ENCODE results near the gene ARHGEF6.
"Not testable (repeated sequence)": the region's sequence is repeated elsewhere in the genome, so short reads cannot be mapped to it uniquely, and the experiment has no call there.

ARHGEF6 gene

DNA sequence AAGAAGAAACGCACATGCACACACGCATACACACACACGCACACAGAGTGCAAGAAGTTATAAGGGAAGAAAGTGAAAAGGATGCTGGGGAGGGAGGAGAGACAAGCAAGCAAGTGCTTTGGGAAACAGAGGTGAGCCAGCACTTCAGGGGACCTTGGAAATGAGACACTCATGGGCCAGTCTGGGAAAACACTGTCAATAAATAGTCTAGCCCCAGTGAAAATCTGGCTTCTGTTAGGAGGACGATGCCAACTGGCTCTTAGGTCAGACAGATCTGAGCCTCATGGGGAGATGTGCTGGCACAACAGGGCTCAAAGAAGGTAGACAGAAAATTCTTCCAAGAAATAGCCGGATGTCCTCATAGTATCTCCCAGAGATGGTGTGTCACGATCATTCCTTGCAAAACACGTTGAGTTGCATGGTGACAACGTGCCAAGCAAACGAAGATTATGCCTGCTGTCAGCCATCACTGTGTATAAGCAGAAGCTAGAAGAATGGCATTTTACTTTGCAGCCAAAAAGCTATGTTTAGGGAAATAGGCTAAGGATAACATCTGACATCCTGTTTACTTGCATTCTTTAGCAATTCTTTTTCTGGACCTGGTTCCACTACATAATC is 557 bp upstream of the ARHGEF6 start:
- DNase-seq: no peak

DNA sequence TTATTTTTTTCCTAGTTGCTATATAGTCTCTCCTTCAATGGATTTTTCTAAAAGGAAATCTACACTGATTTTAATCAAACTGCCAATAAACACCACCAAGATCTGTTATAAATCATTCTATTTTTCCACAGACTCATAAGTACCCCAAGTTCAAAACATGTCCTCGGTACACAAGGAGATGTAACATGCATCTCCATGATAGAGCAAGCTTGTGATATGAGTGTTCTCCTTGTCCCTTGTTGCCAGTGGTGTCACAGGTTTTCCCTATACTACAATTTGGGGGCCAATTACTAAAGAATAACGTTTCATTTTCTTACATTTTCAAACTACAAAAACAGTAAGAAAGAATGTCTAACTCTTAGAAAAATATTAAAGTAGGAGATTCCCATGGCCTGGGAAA is 491 bp downstream of the ARHGEF6 start:
- no peak for DNase-seq

DNA sequence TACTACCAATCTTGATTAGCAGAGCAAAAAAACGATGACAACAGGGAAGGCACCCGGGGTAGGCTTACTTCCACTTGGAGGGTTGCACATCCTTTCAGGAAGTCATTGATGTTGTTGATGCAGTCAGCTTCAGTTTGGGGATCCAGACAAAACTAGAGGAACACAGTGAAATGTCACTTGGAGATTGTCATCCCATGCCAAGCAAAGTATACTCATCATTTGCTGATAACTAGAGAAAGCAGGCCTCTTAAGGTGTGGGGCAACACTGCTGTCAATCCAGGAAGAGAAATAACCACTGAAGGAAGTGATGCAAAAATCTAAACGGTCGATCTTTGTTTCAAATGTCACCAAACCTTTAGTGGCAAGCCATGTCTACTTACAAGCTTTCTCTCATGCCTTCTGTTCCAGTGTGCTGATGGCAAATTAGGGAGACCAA is 1.4 kb downstream of the ARHGEF6 start:
- DNase-seq: no peak

DNA sequence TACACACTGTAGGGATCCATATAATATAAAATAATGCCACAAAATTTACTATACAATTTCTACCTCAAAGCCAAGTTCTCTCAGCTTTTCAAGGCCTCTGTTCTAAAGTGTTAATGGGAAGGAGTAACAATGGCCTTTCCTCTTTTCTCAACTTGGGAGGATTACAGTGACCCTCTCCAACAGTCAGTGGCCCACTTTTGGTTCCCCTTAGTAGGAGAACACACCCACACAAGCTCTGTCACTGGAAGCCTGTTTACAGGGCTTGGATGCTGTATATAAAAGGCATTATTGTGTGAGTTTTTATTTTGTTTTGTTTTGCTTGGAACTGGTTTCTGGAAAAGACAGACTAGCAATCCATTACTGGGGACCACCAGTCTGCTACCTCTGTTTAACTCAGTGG is 1.8 kb downstream of the ARHGEF6 start:
- no peak for DNase-seq

DNA sequence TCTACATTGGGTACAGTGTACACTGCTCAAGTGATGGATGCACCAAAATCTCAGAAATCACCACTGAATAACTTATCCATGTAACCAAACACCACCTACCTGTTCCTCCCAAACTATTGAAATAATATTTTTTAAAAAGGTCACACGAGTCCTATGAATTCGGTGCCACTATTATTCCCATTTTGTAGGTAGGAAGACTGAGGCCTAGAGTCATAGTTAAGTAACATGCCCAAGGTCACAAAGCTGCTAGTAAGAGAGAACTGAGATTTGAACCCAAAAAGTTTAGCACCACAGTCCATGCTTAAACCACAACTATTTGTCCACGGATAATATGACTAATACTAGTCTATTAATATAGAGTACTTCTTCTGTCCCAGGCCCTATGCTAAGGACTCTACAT is 2.7 kb downstream of the ARHGEF6 start:
- no peak for DNase-seq

DNA sequence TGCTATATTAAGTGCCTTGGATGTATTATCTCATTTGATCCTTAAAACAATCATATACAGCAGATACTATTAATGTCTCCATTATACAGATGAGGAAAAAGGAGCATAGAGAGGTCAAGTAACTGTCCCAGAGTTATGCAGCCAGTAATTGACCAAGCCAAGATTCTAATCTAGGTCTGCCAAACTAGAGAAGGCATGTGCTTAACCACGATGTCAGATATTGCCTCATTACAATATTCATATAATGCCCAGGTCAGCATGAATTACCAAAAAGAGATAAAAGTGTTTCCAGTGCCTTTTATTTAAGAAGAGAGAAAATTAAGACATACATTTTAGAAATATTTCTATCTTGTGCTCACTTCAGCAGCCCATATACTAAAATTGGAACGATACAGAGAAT is 7.1 kb downstream of the ARHGEF6 start:
- no peak for DNase-seq

DNA sequence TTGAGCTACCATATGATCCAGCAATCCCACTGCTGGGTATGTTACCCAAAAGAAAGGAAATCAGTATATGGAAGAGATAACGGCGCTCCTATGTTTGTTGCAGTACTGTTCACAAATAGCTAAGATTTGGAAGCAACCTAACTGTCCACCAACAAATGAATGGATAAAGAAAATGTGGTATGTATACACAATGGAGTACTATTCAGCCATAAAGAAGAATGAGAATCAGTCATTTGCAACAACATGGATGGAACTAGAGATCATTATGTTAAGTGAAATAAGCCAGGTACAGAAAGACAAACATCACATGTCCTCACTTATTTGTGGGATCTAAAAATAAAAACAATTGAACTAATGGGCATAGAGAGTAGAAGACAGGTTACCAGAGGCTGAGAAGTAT is 8.9 kb downstream of the ARHGEF6 start:
- DNase-seq: not testable (repeated sequence)

DNA sequence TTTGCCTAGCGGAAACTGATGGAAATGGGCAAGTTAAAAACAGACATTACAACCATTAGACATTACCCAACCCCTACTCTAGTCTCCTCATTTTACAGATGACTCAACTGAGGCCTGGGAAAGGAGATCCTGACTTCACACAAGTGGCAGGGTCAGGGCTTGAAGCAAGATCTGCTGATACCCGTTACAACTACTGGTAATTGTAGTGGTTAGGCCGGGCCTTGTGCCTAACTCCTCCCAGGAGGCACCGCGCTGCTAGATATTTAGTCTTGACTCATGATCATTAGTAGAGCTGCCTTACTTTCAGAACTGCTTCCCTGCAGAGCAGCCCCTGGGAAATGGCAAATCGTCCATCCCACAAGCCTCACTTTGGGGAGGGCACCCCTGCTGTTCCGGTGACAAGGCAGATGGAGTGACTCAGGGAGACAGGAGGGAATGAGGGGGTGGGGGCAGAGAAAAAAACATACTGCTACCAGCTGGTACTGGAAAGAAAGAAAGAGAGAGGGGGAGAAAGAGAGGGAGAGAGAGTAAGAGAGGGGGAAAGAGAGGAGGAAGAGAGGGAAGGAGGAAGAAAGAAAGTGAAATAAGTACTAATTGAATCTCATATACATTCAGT is 12.2 kb downstream of the ARHGEF6 start:
- DNase-seq: peak; percentile 38

DNA sequence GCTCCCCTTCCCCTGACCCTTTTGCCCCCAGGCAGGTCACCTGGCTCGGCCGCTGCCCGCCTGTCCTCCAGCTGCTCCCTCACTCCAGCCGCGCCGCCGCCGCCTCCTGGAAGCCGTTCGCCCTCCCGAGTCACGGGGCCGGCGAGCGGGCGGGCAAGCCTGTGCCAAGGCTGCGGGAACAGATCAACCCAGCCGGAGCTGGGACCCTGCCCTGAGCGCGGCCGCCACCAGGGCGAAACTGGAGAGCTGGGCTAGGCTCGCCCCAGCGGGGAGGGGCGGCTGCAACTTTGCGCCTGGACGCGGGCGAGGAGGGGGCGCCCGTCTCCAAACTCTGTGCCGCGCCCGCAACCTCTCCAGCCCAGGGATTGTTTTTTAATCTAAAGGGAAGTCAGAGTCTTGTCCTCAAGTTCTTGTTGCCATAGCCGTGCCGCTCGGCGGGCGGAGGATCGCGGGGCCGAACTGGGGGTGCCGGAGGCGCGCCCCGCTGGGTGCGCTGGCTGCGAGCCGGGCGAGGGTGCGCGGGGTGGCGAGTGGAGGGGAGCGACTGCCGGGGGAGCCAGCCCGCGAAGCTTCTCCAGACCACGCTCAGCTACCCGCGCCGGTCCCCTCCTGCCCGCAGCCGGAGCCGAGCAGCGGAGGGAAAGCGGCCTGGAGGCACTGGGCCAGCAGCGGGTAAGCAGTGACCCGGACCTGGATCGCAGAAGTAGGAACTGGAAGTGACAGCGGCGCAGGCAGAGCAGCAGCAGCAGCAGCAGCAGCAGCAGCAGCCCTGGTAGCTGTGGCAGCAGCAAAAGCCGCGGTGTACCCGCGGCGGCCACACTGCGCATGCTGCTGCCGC is 13.4 kb downstream of the ARHGEF6 start:
- peak; percentile 37 for DNase-seq

DNA sequence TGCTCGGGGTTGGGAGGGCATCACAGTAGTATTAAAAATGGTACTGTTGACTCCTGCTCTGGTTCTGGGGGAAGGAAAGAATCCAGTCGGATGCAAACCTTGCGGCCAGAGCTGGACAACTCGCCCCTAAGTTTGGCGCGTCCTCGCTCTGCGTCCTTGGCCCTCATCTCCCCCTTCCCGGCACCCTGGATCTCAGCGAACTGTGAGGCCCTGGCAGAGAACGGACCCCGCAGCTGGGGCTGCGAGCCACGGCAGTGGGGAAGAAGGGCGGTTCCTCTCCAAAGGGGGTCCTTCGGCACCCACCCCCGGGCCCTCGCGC is 14.0 kb downstream of the ARHGEF6 start:
- no peak for DNase-seq

DNA sequence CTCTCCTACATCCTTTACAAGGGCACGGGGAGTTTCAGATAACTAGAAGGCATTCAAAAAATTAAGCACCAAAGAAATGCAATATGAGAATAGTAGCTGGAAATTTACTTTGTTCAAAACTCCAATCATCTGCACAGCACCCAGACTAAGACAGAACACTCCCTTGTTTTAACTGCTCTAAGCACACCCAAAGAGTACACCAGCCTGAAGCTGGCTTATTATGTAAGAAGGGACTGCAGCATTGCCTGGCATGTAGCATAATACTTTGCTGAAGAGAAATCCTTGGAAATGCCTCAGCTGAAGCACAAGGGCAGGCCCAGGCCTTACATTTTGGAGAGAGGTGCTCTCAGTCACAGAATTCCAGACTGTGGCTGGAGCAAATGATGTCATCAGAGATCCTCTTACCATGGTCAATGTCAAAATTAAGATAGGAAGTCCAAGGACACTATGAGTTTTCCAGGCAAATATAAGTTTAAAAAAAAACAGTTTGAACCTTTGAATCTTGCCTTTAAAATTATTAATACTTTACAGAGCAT is 14.8 kb downstream of the ARHGEF6 start:
- no peak for DNase-seq

DNA sequence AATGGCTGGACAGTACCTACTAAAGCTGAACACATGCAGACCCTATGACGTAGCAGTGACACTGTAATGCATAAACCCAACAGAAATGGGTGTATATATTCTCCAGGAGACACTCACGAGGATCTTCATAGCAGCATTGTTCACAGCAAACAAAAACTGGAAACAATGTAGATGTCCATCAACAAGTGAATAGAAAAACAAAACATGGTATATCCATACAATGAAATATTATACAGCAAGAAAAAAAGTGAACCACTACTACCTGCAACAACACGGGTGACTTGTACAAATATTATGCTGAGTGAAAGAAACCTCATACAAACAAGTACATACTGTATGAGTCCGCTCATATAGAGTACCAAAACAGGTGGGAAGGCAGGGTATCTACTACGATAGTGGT is 16.5 kb downstream of the ARHGEF6 start:
- DNase-seq: no peak

DNA sequence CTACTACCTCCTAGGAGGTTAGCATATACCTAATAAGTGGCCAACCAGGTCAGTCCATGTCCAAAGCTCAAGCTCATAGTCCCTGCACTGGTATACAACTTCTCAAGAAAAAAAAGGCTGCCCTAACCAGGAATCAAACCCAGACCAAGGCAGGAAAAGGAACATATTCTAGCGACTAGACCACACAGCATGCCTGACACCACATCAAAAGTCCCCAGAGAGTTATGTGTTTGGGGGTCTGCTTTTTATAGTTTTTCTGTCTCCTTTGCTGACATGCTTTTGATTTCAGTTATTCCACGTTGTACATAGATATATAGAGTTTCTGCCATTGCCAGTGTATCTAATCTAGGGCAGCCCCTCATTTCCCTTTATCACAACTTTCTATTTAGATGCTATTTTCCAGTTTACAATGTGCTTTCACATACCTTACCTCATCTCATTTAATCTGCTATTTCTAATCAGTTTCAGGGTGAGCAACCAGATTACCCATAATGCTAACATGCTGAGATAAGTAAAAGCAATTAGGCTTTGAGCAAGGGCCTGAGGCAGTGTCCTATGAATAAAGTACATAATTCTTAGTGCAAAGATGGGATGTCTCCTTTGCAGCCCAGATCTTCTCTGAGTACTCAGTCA is 17.8 kb downstream of the ARHGEF6 start:
- no peak for DNase-seq

DNA sequence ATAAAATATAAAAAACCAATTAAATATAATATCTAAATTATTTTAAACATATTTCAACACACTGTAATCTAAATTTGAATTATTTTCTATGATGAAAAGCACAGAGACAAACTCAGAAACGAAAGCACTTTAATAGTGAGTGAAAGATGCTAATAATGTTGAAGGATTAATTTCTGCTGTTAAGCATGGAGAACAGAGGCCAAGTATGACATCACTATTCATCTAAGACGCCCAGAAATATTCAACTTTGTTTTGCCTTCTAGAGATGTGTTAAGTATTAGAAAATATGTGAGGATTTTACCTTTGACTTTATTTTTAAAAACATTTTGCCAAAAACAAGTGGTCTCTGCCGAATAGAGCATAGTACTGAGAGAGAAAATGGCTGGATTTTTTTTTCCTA is 19.3 kb downstream of the ARHGEF6 start:
- no peak for DNase-seq

DNA sequence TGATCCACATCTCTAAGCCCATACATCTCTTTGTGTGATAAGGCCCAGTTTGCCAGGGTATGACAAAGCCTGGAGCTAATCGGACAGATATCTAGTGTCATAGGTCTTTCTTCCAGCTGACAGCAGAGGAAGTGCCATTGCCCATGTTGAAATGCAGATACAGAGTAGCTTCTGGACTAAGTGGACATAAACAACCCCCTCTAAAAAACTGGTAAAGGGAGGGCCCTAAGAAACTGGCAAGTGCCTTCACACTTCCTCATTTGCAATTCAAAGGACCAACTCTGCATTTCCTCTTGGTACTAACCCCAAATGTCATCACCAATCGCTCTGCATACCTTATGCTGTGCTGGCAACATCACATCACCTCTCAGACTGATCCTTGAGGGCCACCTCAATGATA is 20.8 kb downstream of the ARHGEF6 start:
- DNase-seq: no peak

DNA sequence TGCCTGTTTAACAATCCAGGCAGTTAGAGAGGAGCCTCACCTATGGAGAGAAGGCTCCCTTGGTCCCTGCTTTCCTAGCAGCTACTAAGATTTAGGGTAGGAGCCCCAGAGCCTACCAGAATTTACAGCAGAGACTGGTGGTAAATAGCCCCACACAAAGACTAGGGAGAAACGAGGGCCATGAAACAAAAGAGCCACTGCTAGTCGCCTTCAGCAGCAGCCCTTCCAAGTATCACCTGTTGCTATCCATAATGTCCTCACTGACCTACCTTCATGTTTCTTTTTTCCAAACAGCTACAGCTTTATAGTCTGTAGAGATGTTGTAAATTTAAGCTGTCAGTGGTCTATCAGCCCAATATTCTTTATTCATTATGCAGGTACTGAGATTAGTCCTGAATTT is 25.3 kb downstream of the ARHGEF6 start:
- DNase-seq: no peak

DNA sequence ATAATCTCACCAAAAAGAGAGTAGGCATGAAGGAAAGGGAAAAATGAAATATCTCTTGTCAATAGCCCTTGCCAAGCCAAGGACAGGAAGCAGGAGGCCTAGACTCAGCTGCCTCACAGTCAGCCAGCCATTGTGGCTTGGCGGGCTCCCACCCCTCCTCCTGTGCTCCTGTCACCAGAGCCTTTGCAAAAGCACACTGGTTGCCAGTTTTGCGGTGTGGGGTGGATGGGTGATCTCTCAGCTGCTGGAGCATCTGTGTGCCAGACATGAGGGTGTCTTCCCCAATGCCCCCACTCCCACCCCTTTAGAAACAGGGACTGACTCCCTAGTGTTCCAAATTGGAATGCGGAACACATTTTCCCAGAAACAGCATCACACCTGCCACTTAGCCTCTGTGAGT is 26.1 kb downstream of the ARHGEF6 start:
- DNase-seq: no peak

DNA sequence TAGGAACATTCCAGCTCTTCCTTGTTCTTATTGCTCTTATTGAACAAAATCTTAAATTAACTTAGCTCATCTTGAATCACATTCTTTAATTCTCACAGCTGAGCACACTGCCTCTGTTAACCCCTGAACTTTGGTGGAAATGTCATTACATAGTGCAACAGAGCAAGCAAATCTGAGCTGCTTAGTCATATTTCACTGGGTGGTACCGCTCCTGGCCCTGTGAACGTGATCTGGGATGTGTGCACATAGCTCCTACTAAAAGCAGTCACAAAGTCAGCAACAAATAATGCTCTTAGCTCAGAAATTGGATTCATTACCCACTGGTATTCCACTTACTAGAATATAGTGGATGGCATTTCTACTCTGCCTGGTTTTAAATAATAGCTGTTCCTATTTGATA is 27.9 kb downstream of the ARHGEF6 start:
- no peak for DNase-seq

DNA sequence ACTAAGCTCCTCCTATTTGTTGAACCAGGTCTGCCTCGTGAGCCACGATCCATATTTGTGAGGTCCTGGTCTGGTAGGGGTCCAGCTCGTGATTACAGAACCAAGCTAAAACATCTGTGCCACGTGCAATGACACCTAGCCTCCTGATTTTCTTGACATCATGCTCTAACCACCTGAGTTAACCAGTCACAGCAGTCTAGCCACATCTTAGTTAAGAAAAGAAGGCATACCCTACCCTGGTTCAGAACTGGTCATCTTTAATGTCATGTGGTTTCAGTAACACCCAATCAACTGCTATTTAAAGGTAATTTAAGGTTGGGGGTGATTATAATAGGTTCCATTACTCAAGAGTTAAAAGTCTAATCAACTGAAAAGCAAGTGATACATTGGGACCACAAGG is 28.4 kb downstream of the ARHGEF6 start:
- no peak for DNase-seq

DNA sequence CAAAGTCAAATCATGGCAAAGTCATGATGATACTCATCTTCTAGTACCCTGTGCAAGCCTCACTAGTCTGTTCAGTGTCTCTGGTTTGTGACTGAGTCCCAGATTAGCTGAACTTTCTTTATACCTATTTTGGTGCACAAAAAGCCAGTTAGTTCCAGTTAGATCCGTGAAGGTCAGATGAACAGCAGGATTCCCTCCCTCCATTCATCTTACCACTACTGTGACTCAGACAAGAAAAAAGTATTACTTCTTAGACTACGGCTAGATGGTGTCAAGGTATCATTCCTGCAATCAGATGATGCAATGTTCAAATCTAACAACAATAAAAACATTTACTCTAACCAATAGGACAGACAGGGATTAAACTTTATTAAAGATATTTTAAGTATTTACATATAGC is 30.4 kb downstream of the ARHGEF6 start:
- DNase-seq: no peak

DNA sequence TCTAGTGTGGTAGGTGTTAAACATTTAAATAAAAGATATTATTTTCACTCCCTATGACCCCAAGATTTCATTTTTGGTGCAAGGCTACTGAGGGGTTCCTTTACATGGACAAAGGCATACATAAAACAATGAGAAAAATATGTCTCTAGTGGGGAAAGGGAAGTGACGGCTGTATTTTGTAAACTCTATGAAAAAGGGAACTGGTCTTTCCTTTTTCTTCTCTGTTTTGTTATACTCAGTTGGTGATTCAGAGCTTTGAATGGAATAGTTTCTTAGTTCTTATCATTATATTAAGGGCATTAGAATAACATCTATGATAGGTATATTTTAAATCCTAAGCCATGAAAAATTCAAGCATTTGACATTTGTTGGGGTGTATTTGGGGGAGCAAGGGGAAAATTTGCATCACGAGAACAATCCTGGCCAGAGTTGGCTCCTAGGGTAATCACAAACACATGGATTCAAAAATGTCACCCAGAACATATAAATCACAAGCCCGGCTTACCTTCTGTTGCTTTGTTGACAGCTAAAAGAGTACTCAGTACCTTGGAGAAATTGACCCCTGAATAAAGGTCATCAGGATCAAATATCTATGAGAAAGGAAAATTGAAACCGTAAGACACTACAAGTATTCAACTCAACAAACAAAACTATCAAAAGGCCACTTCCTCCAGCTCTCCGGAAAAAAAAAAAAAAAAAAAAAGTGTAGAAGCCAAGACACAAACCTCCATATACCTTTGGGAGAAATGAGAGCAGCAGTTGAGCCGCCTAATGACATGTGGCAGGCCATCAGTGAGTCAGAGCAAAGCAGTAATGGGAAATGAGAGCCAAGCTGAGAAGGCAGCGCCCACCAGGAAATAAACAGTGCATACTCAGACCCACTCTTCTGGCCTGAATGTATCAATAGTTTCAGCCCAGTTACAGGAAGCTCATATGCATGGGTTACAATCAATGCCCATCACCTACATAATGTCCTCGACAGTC is 33.4 kb downstream of the ARHGEF6 start:
- peak; percentile 4 for DNase-seq

Data from stimulated activated naive CD4-positive, alpha-beta T cell treated with Interleukin-2 at 50 U/mL for 16 hours (primary cell).